HL-60/S4 treated with phorbol 12-myristate 13-acetate at 8.2 ng/mL for 4 days and 3 days (cell line): ENCODE measurements around the gene DGKB.

Experiments
- in situ Hi-C: fragments of 300-500 bp; cut with MboI; formaldehyde crosslinking; loops from 2 replicates; pipeline ENCODE4 v1.15.0; 2022; ENCODE audit warnings: low sequenced_read_pairs

The DGKB gene

DNA sequence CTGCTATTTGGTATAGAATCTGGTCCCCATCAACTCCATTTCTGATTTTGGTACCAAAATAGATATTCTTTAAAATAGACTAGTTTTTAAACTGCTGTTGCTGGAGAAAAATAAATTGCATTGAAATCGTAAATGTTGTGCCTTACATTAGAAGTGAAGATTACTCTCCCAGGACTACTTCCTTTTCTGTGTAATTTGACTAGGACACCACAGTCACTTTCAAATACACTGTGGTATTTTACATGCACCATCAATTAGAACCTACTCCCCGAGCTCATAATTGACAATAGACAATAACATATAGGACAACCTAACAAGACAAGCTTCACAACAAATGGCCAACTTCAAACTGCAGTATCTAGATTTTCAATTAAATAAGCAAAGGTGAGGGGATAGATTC, 211.5 kb downstream of the DGKB start:
- in situ Hi-C loops, result no loop called here

DNA sequence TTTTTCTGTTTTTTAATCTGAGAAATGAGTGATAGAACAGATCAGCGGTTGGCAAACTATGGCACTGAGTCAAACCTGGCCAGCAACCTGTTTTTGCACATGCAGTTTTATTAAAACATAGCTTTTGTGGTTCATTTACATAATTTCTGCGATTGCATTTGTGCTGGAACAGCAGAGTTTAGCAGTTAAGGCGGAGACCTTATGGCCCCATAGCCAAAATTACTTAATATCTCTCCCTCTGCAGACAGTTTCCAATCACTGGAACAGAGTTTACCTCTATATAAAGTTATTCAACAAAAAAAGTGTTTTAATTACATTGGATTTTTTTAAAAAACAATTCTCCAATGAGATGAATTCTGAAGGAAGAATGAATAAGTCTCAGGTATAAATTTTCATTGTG, 212.1 kb downstream of the DGKB start:
- in situ Hi-C loops, result no loop called here

GRCh38 chr7:14690075-14690474, 212.5 kb downstream of the DGKB start:
- in situ Hi-C loops, result no loop called here

DNA sequence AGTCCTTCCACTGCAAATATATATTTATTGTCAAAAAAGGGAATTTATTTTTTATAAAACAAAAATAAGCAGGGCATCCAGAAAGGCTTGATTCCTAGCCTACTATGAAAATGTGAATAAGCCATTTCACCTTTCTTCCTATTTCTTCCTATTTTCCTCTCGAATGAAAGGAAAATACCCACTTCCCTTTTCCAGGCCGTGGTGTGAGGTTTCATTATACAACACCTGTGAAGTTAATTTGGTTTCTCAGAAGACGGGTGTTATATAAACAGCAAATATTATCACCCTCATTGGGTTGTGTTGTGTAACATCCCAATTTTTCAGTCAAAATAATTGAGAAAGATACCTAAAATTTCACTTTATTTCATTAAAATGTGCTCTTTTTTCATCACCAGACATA, 214.3 kb downstream of the DGKB start:
- in situ Hi-C loops, result no loop called here

GRCh38 chr7:14687777-14688176, 214.8 kb downstream of the DGKB start:
- in situ Hi-C loops, result no loop called here

GRCh38 chr7:14687241-14687640, 215.3 kb downstream of the DGKB start:
- in situ Hi-C loops, result no loop called here

- in situ Hi-C loops, result no loop called here
Observed at GRCh38 chr7:14685167-14685566, 217.4 kb downstream of the DGKB start.

DNA sequence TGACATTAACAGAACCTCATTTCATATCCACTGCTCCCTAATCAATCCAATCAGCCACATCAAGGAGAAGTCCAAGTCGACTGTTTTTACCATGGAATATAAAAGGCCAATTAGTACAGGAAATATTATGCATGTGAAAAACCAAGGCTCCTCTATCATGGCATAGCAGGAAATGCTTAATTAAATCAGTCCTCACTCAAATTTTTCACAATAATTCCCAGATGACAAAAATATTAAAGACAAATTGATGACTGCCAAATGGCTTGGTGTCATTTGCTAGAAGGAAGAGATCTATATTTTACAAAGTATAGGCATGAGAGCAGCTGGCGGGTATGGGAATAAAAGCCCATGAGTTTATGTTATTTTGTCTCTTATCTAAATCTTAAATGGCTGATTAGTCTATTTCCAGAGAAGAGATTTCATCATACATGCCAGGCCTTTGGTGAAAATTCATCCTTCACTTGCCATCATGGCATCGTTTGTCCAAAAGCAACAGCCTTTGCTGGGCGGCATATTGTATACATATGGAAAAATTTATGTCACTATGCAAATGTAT, 219.6 kb downstream of the DGKB start:
- in situ Hi-C loops, result no loop called here

DNA sequence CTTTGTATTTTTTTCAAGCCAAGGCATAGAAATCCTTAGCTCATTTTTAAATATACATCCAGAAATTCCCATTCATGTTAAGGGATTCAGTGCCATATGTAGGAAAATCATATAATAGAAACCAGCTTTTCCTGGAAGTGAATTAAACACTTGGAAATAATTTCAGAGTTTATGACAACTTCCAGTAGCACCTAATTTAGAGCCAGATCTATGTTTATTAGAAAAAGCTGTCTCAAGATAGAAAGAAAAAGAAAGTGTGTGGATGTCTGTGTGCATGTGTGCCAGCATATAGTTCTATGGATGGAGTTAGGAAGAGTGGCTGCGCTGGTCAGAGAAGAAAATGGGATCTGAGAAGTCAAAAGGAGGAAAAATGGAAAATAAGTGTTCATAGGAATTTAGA, 225.7 kb downstream of the DGKB start:
- in situ Hi-C loops, result no loop called here

DNA sequence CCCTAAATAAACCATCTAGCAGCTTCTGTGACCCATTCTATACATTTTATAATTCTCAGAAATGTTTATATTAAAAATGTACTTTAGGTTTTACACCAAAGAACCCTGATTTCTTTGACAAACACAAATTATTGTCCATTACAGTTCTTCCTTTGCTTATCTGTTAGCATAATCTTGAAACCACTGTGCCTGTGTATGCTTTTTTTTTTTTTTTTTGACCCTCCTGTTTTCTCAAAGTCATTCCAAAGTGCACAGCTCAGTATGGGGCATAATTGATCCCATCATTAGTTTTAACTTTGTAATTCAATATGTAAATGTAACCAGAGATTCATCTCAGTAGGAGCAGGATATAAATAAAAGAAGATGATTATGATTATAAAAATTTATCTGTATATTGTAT, 229.3 kb downstream of the DGKB start:
- in situ Hi-C loops, result no loop called here

- in situ Hi-C loops, result no loop called here
Observed at GRCh38 chr7:14666913-14667312, 235.6 kb downstream of the DGKB start.

DNA sequence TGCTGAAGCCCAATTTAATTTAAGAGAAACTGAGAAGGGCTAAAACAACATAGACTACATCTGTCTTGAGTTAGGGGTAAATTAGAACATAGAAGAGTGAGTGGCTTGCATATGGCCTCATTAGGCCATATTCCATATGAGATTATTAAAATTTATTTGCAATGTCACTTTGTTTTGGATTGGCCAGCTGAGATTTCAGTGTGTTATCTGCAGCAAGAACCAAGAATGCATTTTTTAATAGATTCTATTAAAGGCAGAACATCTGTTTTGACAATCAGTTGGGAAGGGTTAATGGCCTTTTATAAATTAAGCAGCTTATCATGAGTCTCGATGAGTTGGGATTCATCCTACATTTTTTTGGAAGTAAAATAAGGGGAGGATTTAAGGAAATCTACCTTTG, 236.2 kb downstream of the DGKB start:
- in situ Hi-C loops, result no loop called here

GRCh38 chr7:14639801-14640200, 262.8 kb downstream of the DGKB start:
- in situ Hi-C loops, result no loop called here

DNA sequence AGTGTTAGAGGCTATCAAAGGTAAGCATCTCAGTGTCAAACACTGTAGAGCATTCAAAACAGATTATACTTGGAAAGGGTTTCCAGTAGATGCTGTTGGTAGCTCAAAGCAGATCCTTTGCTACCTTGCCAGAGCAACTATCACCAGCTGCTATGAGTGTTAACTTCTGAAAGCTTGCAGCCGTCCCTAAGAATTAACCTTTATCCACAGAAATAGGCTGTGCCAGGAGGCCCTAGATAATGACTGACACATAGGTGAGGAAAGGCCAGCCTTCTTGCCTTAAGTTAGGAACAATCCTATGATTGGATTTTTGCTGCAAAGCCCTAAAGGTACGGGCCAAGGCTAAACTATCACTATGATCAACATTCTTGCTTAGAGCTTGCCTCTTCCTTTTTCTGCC, 263.2 kb downstream of the DGKB start:
- in situ Hi-C loops, result no loop called here

GRCh38 chr7:14637968-14638367, 264.6 kb downstream of the DGKB start:
- in situ Hi-C loops, result no loop called here

GRCh38 chr7:14635955-14636354, 266.6 kb downstream of the DGKB start:
- in situ Hi-C loops, result no loop called here

DNA sequence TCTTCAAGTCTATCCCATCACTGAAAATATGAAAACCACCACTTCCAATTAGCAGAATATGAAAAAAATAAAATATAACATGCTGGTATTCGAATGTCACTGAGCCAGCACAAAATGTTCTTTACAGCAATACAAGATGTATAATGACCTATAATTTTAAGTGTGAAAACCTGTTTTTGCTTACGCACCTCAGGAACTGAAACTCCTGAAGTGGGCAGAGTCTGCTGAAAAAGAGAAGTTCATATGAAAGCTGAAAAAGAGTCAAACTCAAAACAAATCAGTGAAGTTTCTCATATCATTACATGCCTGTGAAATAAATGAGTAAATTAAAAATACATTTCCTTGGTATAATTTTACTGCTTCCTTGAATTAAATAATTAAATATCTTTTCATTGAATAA, 272.5 kb downstream of the DGKB start:
- in situ Hi-C loops, result no loop called here

- in situ Hi-C loops, result no loop called here
Observed at GRCh38 chr7:14628516-14628915, 274.0 kb downstream of the DGKB start.

- in situ Hi-C loops, result no loop called here
Observed at GRCh38 chr7:14626076-14626475, 276.5 kb downstream of the DGKB start.

DNA sequence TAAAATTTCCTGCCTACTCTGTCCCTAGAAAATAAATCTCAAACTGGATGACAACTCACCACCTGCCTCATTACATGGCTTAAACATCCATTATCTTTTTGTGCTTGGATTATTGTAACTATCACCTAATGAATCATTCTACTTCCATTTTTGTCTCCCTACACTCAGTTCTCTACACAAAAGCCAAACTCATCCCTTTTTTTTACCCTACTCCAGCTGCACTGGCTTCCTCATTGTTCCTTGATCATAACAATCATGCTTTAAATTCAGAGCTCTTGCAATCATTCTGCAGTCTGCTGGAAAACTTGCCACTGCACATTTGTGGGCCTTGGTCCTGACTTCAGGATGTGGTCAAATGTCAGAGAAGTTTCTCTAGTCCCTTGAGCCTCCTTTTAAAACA, 280.0 kb downstream of the DGKB start:
- in situ Hi-C loops, result no loop called here

DNA sequence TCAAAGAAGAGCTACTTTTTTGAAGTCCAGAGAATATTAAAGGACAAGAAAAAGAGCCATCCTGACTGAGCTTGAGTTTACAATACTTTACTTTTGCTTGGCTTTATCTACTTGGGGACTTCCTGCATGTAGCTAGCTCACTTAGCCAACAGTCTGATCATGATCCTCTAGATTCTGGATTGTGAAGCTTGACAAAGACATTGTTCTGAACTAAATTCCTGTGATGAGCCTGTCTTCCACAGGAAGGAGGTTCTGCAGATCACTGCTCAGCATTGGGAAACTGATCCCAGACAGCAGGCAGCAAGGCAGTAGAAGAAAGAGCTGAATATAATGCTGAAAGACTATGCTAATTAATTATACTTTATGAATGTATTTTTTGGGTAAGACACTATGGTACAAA, 296.4 kb downstream of the DGKB start:
- in situ Hi-C loops, result no loop called here

DNA sequence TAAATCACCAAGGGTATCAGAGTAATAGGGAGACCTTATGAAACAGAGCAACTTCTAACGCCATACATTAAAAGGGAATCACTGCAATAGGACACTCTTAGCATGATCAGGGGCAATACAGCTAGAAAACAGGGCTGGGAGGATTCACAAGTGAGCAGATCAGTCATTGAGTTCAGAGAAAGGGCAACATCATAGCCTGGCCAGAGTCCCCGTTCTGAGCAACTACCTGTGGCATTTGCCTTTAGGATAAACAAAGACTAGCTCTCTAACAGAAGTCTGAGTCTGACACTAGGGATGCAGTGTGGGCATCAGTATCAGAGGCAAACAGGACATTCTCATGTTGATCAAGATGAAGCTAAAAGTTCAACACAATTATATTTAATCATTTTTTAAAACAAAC, 297.9 kb downstream of the DGKB start:
- in situ Hi-C loops, result no loop called here

DNA sequence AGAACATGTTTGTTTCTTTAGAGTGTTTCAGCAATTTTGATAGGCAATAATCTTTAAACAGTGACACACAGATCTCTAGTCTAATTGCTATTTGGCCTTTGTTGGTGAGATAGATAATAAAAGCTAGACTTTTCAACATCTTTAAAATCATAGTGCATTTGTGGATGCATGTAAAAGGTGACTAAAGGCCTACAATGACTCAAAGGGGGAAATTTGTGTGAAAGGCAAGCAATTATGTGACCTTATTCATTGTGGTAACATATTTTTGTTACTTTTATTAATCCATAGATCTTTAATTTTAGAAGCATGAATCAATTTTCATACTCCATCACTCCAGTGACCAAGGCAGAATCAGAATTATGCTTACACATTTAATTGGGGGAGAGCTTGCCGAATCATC, 299.7 kb downstream of the DGKB start:
- in situ Hi-C loops, result no loop called here
